IMR-90 (cell line): ENCODE results near the gene STARD8.

ENCODE experiments used
- BHLHE40 ChIP-seq: fragments of 150-350 bp; IDR thresholded peaks from 2 replicates; pipeline ENCODE4 v1.6.1; 2016; ENCODE audit warnings: mild to moderate bottlenecking, low read depth, low read length
- CEBPB ChIP-seq: IDR thresholded peaks from 2 replicates; pipeline ENCODE4 v1.6.1; 2012; ENCODE audit warnings: low read depth, low read length, improper control_type of control experiment
- CHD1 ChIP-seq: IDR thresholded peaks from 2 replicates; pipeline ENCODE4 v1.6.1; 2012; ENCODE audit warnings: low read depth, low read length, improper control_type of control experiment
- NFE2L2 ChIP-seq: fragments of 150-350 bp; IDR thresholded peaks from 2 replicates; pipeline ENCODE4 v1.6.1; 2016; ENCODE audit warnings: low read depth, mild to moderate bottlenecking, low read length
- POLR2A ChIP-seq: IDR thresholded peaks from 2 replicates; pipeline ENCODE4 v1.6.1; 2012; ENCODE audit warnings: mild to moderate bottlenecking, low read depth, low read length
- RAD21 ChIP-seq: IDR thresholded peaks from 2 replicates; pipeline ENCODE4 v1.6.1; 2012; ENCODE audit warnings: low read length, improper control_type of control experiment
- TF ChIP-seq, protein P1 (sequence below): conservative IDR thresholded peaks from 2 replicates; pipeline ENCODE4 v1.5.1; 2012; ENCODE audit warnings: mild to moderate bottlenecking, low read depth, low read length, improper control_type of control experiment
- TF ChIP-seq, protein P2 (sequence below): fragments of 150-350 bp; IDR thresholded peaks from 2 replicates; pipeline ENCODE4 v1.6.1; 2016; ENCODE audit warnings: low read depth, mild to moderate bottlenecking, low read length, moderate library complexity, borderline replicate concordance

DNA sequence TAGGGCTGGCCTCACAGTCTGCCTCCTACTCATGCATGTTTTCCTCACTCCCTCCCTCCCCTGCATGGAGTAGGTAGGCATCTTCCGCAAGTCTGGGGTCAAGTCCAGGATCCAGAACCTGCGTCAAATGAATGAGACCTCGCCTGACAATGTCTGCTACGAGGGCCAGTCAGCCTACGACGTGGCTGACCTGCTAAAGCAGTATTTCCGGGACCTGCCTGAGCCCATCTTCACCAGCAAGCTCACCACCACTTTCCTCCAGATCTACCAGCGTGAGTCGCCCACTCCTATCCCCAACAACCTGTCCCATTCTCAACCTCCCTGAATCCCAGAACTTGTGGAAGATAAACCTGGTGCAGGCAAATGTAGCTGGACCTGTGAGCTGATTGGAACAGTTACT lies 73.4 kb downstream of the STARD8 start:
- TF ChIP-seq, protein P1, sequence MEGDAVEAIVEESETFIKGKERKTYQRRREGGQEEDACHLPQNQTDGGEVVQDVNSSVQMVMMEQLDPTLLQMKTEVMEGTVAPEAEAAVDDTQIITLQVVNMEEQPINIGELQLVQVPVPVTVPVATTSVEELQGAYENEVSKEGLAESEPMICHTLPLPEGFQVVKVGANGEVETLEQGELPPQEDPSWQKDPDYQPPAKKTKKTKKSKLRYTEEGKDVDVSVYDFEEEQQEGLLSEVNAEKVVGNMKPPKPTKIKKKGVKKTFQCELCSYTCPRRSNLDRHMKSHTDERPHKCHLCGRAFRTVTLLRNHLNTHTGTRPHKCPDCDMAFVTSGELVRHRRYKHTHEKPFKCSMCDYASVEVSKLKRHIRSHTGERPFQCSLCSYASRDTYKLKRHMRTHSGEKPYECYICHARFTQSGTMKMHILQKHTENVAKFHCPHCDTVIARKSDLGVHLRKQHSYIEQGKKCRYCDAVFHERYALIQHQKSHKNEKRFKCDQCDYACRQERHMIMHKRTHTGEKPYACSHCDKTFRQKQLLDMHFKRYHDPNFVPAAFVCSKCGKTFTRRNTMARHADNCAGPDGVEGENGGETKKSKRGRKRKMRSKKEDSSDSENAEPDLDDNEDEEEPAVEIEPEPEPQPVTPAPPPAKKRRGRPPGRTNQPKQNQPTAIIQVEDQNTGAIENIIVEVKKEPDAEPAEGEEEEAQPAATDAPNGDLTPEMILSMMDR = no peak
- TF ChIP-seq, protein P2, sequence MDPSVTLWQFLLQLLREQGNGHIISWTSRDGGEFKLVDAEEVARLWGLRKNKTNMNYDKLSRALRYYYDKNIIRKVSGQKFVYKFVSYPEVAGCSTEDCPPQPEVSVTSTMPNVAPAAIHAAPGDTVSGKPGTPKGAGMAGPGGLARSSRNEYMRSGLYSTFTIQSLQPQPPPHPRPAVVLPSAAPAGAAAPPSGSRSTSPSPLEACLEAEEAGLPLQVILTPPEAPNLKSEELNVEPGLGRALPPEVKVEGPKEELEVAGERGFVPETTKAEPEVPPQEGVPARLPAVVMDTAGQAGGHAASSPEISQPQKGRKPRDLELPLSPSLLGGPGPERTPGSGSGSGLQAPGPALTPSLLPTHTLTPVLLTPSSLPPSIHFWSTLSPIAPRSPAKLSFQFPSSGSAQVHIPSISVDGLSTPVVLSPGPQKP = no peak
- TF ChIP-seq CHD1 = no peak
- no peak for TF ChIP-seq RAD21
- TF ChIP-seq NFE2L2 = no peak
- TF ChIP-seq CEBPB = no peak
- no peak for TF ChIP-seq POLR2A
- no peak for TF ChIP-seq BHLHE40
